ENCODE results near the gene ETS2. TPM values are rescaled to one million over a fixed set of nuclear protein-coding genes. Genes with fewer than 3 reads are reported as not detected.

The ETS2 gene
- total and polyA plus RNA-seq, 2 of the 4 experiments (the other 2 are of a cell fraction), result 21.3 to 21.7 TPM

GRCh38 chr21:38759413-38759812 is 46.3 kb upstream of the ETS2 start:
- no TSS peak for BruUV-seq (replicated peaks)
- WGBS, 2 experiments (ENCODE audit: extremely low coverage in 2 of 2, insufficient read length in 1 of 2), result 6% methylated on average over 3 of the region's 6 CpGs; no CpG with 5 or more reads in 1 of the 2 experiments
- H3K23ac ChIP-seq (ENCODE audit: low read depth, low read length), result peak overlapping the region; percentile 50
- H2BK120ac ChIP-seq (ENCODE audit: low read depth, low read length), result peak overlapping the region; percentile 97
- dilution Hi-C loops (cut with HindIII; ENCODE audit: low sequenced_read_pairs, unreplicated experiment), result no loop called here
- H2BK20ac ChIP-seq (ENCODE audit: low read depth, low read length), result peak overlapping the region; percentile 77
- H3K9ac ChIP-seq (ENCODE audit: low read depth, low read length), result peak overlapping the region; percentile 46; the same call in 1 of the 2 replicates
- H4K91ac ChIP-seq (ENCODE audit: insufficient read depth, low read depth, low read length), result peak overlapping the region; percentile 91
- H3K4ac ChIP-seq (ENCODE audit: low read depth, low read length), result peak overlapping the region; percentile 88
- H3K4me3 ChIP-seq (ENCODE audit: insufficient read depth, low read depth, low read length), result no peak overlapping the region
- peaks cover 23% of the 10 kb centered on the region for H3K4me1 ChIP-seq (ENCODE audit: control insufficient read depth, insufficient read depth, low read length)
- H3K56ac ChIP-seq (ENCODE audit: extremely low read depth, insufficient read depth, low read length), result peak overlapping the region; percentile 27; the same call in 1 of the 2 replicates
- ATAC-seq (ENCODE audit: low read depth) (0 out of 2 replicates have a peak, but pooled peaks have one; percentile 16), DNase-seq (no peak)
- no peak overlapping the region for H2AK9ac ChIP-seq (replicated peaks; ENCODE audit: low read depth, low read length, poor library complexity)
- H2AK5ac ChIP-seq (ENCODE audit: low read depth, low read length), result peak overlapping the region; percentile 98
- H3K14ac ChIP-seq (replicated peaks; ENCODE audit: low read depth, low read length), result peak overlapping the region; percentile 58
- H3K18ac ChIP-seq (ENCODE audit: low read depth, low read length), result peak overlapping the region; percentile 92
- no peaks in the 10 kb centered on the region for H3K27me3 ChIP-seq (ENCODE audit: control insufficient read depth, insufficient read depth, low read length)
- in situ Hi-C loops (cut with MboI; ENCODE audit: low sequenced_read_pairs), result loop anchor here (10.0 kb wide), 1 partner anchor 45 kb away; the partner anchor contains the start of gene ETS2
- H3K79me1 ChIP-seq (ENCODE audit: low read depth in 1 of 2, low read length in 2 of 2), result peaks cover 0 to 8% of the 10 kb centered on the region in 2 experiments; a peak in 1 of 4 replicates
- ChIA-PET POLR2A (ENCODE audit: unreplicated experiment) (interaction anchor here (0.7 kb wide), 1 partner anchor 9 kb away, joined by 3 read pairs; no protein-coding TSS in a partner anchor), CTCF (no interaction called here)
- peak overlapping the region; percentile 97 for H2BK15ac ChIP-seq (ENCODE audit: low read depth, low read length)
- peak overlapping the region; percentile 78 to 88 for H4K8ac ChIP-seq (ENCODE audit: low read depth in 2 of 2, low read length in 2 of 2)
- H3K4me2 ChIP-seq (ENCODE audit: low read depth, low read length), result no peak overlapping the region; the same call in 1 of the 2 replicates
- no peaks in the 10 kb centered on the region for H3K36me3 ChIP-seq (ENCODE audit: control insufficient read depth, insufficient read depth, low read length)
- no peaks in the 10 kb centered on the region for H3K9me3 ChIP-seq (ENCODE audit: control insufficient read depth, insufficient read depth, low read length)
- H3K27ac ChIP-seq (ENCODE audit: insufficient read depth, low read length), result peak overlapping the region; percentile 53
- intact Hi-C loops (cut with micrococcal nuclease), result no loop called here
- H3K9me1 ChIP-seq (ENCODE audit: insufficient read depth, low read length), result peaks cover 16% of the 10 kb centered on the region
- peak overlapping the region; percentile 76 for H2BK5ac ChIP-seq (ENCODE audit: low read depth, low read length, poor library complexity, severe bottlenecking)
- TF ChIP-seq USF2 (IDR thresholded peaks at IDR 0.05; ENCODE audit: low read depth, low read length), result no peak
- no peak for TF ChIP-seq MAZ (IDR thresholded peaks at IDR 0.05; ENCODE audit: borderline replicate concordance, low read depth, low read length)
- TF ChIP-seq RCOR1 (IDR thresholded peaks at IDR 0.05; ENCODE audit: insufficient replicate concordance, low read length), result no peak
- no peak for TF ChIP-seq NFE2L2 (IDR thresholded peaks at IDR 0.05; ENCODE audit: low read depth, low read length)
- TF ChIP-seq MXI1 (IDR thresholded peaks at IDR 0.05; ENCODE audit: borderline replicate concordance, low read depth, low read length), result no peak
- no peak for TF ChIP-seq FOS (IDR thresholded peaks at IDR 0.05; ENCODE audit: low read depth, low read length)
- TF ChIP-seq POLR2A (IDR thresholded peaks at IDR 0.05; ENCODE audit: low read depth, low read length), result no peak
- H2AFZ ChIP-seq (replicated peaks; ENCODE audit: low read length, poor library complexity), result peak overlapping the region; percentile 73
- H4K20me1 ChIP-seq (ENCODE audit: insufficient read depth, low read length), result no peaks in the 10 kb centered on the region
- peak overlapping the region; percentile 87 for H4K5ac ChIP-seq (ENCODE audit: low read depth, low read length)

Data from IMR-90 (cell line).